ENCODE data around the gene PUM1. TPM values are rescaled to one million over a fixed set of nuclear protein-coding genes. Genes with fewer than 3 reads are reported as not detected.

Gene PUM1
- total RNA-seq, 4 donors from 2014 or later = 75.1 to 104 (median 86.4) TPM

DNA sequence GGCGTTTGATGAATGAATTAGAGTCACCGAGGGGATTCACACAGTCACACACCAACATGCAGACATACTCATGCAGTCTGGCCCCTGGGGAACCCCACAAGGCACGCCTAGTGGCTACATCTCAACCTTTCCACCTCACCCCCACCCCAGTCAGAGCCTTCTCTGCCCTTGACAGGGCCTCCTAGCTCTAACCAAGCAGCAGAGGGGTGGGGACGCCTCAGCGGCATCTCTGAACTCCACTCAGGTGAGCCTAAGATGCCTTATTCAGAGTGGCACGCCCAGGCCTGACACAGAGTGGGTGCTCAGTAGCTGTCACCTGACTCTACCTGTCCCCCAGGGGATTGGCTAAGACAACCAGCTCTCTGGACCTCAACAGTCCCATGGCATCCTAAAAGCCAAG lies 153.3 kb downstream of the PUM1 start:
- TF ChIP-seq, protein P1, sequence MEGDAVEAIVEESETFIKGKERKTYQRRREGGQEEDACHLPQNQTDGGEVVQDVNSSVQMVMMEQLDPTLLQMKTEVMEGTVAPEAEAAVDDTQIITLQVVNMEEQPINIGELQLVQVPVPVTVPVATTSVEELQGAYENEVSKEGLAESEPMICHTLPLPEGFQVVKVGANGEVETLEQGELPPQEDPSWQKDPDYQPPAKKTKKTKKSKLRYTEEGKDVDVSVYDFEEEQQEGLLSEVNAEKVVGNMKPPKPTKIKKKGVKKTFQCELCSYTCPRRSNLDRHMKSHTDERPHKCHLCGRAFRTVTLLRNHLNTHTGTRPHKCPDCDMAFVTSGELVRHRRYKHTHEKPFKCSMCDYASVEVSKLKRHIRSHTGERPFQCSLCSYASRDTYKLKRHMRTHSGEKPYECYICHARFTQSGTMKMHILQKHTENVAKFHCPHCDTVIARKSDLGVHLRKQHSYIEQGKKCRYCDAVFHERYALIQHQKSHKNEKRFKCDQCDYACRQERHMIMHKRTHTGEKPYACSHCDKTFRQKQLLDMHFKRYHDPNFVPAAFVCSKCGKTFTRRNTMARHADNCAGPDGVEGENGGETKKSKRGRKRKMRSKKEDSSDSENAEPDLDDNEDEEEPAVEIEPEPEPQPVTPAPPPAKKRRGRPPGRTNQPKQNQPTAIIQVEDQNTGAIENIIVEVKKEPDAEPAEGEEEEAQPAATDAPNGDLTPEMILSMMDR (IDR thresholded peaks at IDR 0.05; ENCODE audit: low read depth) = no peak

DNA sequence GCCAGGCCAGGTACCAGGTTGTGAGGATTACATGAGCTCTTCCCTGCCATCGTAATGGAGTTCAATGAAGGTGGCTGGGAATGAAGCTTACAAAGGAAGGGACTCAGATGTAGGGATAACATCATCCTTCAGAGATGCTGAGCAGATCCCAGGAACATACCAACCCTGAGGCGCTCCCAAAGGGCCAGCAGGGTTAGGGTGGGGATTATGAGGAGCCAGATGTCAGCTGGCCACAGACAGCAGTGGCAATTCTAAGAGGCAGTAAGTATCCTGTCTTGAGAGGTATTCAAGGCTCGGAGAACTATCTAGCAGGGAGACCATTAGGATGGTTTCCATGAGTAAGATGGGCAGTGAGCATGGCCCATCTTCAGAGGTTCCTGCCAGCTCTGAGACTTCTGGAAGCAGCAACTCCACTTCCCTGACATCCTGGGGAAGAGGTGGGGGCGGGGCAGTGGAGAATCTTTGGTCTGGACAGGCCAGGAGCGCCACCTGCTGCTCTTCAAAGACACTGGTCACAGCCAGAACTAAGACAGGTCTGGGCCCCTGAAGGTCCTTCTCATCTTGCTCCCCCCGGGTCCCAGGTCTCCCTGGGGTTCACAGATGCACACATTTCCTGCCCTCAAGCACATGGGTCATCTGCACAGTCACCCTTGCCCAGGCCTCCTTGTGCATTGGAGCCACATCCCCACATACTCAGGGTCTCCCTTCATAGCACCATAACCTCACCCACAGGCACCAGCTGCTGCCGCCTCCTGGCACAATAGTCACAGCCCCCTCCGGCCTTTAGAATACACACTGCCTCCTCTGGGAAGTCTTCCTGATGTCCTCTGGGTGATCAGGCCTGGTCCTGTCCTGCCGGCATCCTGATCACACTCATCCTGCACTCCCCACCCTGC lies 154.2 kb downstream of the PUM1 start:
- TF ChIP-seq, protein P1 (IDR thresholded peaks at IDR 0.05; ENCODE audit: low read depth) = no peak

DNA sequence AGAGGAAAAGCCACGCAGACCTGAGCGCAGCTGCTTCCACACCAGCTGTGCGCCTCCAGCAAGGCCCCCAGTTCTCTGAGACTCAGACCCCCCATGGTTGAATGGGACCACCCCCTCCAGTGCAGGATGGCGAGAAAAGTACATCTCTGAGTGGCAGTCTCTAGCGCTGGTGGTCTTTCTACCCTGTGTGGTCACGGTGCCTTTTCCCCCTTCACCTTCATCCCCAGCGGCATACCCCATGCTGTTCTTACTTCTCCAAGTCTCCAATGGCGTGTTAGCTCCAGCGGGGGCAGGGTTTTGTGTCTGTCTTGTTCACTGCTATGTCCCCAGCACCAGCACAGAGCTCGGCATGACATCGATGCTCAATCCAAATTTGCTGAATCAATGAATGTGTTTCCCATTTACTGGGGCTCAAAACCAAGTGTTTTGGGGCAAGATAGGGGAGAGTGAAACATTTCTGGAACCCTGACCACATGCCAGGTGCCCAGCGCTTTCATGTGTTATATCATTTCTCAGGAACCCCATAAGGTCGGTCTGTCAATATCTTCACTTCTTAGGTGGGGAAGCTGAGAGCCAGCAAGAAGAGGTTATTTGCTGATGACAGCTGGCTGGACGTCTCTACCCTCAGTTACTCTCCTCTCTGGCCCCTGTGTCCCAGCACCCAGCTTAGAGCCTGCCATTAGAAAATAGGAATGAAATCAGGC lies 156.0 kb downstream of the PUM1 start:
- TF ChIP-seq, protein P1 (IDR thresholded peaks at IDR 0.05; ENCODE audit: low read depth) = no peak

DNA sequence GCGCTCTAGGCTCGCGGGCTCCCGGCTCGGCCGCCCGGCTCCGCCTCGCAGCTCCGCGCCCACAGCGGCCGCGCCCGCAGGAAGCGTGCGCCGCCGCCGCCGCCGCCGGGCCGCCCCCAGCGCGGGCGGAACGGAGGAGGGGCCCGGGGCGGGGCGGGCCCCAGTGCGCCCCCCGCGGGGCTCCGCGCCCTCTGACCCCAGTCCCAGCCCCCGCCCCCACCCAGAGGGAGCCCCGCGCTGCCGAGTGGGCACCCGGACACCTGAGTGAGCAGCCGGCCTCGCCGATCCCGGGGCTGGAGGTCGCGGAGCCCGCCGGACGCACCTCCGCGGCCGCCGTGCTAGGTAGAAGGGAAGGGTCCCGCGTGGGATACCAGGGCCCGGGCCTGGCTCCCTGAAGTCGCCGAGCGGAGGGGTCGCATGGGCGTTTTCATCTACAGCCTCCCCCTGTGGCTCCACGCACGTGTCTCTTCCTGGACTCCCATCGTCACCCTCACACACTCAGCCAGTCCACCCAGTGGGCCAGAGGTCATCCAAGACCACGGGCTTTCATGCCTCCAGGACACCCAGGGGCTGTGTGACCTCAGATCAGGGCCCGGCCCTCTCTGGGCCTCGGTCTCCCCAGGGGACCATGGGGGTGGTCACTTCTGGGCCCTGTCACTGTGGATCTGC lies 156.7 kb downstream of the PUM1 start, which contains the start of gene SDC3:
Gene SDC3 (minus strand): TSS at position 63 of the 669 bp plus-strand sequence. CDS start 172 bp downstream, outside the sequence.
- TF ChIP-seq, protein P1 (IDR thresholded peaks at IDR 0.05; ENCODE audit: low read depth) = no peak

DNA sequence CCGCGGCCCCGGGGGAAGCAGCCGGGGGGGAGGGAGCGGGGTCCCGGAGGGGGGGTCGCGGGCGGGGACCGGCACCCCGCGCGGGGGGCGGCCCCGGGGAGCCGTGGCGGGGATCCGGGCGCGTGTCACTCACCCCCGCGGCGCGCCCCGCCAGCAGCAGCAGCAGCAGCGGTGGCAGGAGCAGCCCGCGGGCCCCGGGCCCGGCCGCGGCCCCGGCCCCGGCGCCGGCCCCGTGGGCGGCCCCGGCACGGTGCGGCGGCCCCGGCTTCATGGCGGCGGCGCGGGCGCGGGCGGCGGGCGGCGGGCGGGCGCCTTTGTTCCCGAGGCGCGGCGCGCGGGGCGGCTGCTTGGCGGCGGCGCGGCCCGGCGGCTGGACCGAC lies 157.2 kb downstream of the PUM1 start:
- TF ChIP-seq, protein P1 (IDR thresholded peaks at IDR 0.05; ENCODE audit: low read depth) = no peak

DNA sequence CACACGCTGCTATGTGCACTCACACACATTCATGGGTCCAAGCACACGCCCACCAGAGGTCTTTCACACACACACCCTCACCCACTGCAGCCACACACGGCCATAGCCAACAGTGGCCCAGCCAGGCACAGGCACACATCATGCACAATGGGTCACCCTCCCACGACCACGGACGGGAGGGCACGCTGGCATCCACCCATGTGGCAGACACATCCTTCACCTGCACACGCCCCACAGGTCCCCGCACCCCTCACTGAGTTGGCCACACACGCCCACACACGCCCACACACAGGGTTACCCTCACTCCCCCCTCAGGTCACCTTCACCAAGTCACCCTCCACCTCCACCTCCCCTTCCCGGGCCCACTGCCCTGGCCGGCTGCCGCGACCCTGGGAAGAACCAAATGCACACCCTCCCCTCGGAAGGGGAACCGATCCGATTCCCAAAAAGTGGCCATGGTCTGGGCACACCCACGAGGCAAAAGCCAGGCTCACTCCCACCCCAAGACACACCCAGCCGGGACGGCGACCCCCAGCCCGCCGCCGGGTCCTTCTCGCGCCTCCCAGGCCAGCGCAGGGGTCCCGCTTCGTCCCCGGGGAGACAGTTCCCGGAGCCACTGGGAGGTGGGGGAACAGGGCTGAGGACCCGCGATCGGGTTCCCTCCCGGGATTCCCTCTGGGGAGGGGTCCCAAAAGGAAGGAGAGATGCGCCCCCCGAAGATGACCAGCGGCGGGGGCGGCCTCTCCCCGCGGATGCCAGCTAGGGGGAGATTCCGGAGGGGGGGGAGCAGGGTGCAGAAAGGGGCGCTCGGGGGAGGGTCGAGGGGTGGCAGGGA lies 157.8 kb downstream of the PUM1 start:
- TF ChIP-seq, protein P1 (IDR thresholded peaks at IDR 0.05; ENCODE audit: low read depth) = no peak

Data from subcutaneous adipose tissue (tissue), 4 donors.